Neural progenitor cell (in vitro differentiated cells): ENCODE results near the gene CARD16. TPM values are rescaled to one million over a fixed set of nuclear protein-coding genes. Genes with fewer than 3 reads are reported as not detected.

Source experiments
- DNase-seq: peaks from one replicate; pipeline ENCODE4 v3.0.0-alpha.2; 2016; ENCODE audit warnings: low spot score
- H2AFZ ChIP-seq: fragments of 200-600 bp; sonication (generic); replicated peaks from 2 replicates; pipeline ENCODE4 v1.6.1; 2016; ENCODE audit warnings: antibody characterized with exemption
- H3F3A ChIP-seq: fragments of 200-600 bp; sonication (generic); 2 replicates; pipeline ENCODE4 v1.6.1; 2016; ENCODE audit warnings: antibody characterized with exemption, low read depth
- H3K27ac ChIP-seq: fragments of 200-600 bp; sonication (generic); 2 replicates; pipeline ENCODE4 v1.5.1; 2016; ENCODE audit warnings: mild to moderate bottlenecking
- H3K27me3 ChIP-seq: fragments of 200-600 bp; sonication (generic); 2 replicates; pipeline ENCODE4 v1.6.1; 2016; ENCODE audit warnings: mild to moderate bottlenecking, moderate library complexity
- H3K36me3 ChIP-seq: fragments of 200-600 bp; sonication (generic); 2 replicates; pipeline ENCODE4 v1.5.1; 2016
- H3K4me1 ChIP-seq: fragments of 200-600 bp; sonication (generic); 2 replicates; pipeline ENCODE4 v1.6.1; 2016; ENCODE audit warnings: mixed run types
- H3K4me2 ChIP-seq: fragments of 200-600 bp; sonication (generic); 2 replicates; pipeline ENCODE4 v1.6.1; 2016
- H3K4me3 ChIP-seq: fragments of 200-600 bp; sonication (generic); 2 replicates; pipeline ENCODE4 v1.5.1; 2016
- H3K79me2 ChIP-seq: fragments of 200-600 bp; sonication (generic); 2 replicates; pipeline ENCODE4 v1.6.1; 2016; ENCODE audit warnings: low read depth
- H3K9ac ChIP-seq: fragments of 200-600 bp; sonication (generic); 2 replicates; pipeline ENCODE4 v1.6.1; 2016
- H3K9me3 ChIP-seq: fragments of 200-600 bp; sonication (generic); 2 replicates; pipeline ENCODE4 v1.5.1; 2016; ENCODE audit warnings: low read depth
- H4K20me1 ChIP-seq: fragments of 200-600 bp; sonication (generic); 2 replicates; pipeline ENCODE4 v1.6.1; 2016; ENCODE audit warnings: low read depth
- H3K27ac Mint-ChIP-seq: 3 replicates; pipeline ENCODE4 v1.8.0; 2021; ENCODE audit warnings: mixed read lengths
- H3K27me3 Mint-ChIP-seq: 2 replicates; pipeline ENCODE4 v1.8.0; 2022; ENCODE audit warnings: low read depth, mild to moderate bottlenecking, inconsistent platforms, moderate library complexity, mixed read lengths; ENCODE audit not compliant: insufficient read depth
- H3K36me3 Mint-ChIP-seq: 3 replicates; pipeline ENCODE4 v1.8.0; 2021; ENCODE audit warnings: mixed read lengths
- H3K4me1 Mint-ChIP-seq: 3 replicates; pipeline ENCODE4 v1.8.0; 2021; ENCODE audit warnings: mixed read lengths
- H3K4me3 Mint-ChIP-seq: 3 replicates; pipeline ENCODE4 v1.8.0; 2021; ENCODE audit warnings: mild to moderate bottlenecking, moderate library complexity, mixed read lengths
- H3K9me3 Mint-ChIP-seq: 3 replicates; pipeline ENCODE4 v1.8.0; 2020; ENCODE audit warnings: mixed read lengths
- EZH2 ChIP-seq: fragments of 200-600 bp; sonication (generic); IDR thresholded peaks from 2 replicates; pipeline ENCODE4 v1.6.1; 2017; ENCODE audit warnings: antibody characterized with exemption, mild to moderate bottlenecking, moderate library complexity
- EZH2phosphoT487 ChIP-seq: fragments of 200-600 bp; sonication (generic); IDR thresholded peaks from 2 replicates; pipeline ENCODE4 v1.6.1; 2017; ENCODE audit warnings: antibody characterized with exemption
- total RNA-seq: library from RNA; depleted of rRNA; stranded (reverse); fragments of >200 nt; gene quantifications from 2 replicates; pipeline ENCODE4 v1.2.3, GENCODE V29; 2015; ENCODE audit warnings: low replicate concordance
- TF ChIP-seq, protein P1 (sequence below): fragments of 200-600 bp; sonication (generic); IDR thresholded peaks from 2 replicates; pipeline ENCODE4 v1.5.1; 2017; ENCODE audit warnings: antibody characterized with exemption, mild to moderate bottlenecking

Gene CARD16
- total RNA-seq, 1 donor from 2014 or later = not detected

DNA sequence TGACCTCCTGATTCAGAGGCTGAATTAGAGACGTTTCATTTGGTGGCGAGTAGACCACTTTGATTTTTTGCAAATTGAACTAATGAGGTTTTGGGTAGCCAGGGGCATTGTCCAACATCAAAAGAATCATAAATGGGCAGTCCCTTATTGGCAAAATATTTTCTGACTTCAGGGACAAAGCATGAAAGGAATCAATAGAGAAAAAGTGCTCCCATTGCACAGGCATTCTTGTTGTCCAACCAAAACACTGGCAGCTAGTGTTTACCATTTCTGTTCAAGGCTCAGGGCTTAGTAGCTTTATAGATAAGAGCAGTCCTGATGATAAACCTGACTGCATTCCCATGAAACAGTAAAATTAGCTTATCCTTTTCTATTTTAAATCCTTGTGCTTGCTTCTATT lies 6.4 kb upstream of the CARD16 start:
- H3K4me3 ChIP-seq = no peak overlapping the region
- no peaks in the 10 kb centered on the region for H3K27me3 ChIP-seq
- H3K27ac ChIP-seq = no peak overlapping the region
- peaks cover 1% of the 10 kb centered on the region for H3F3A ChIP-seq
- no peak overlapping the region for H2AFZ ChIP-seq
- no peak overlapping the region for H3K27ac Mint-ChIP-seq
- no peak overlapping the region for H3K9ac ChIP-seq
- no peaks in the 10 kb centered on the region for H3K9me3 Mint-ChIP-seq
- H3K4me1 ChIP-seq = peaks cover 3% of the 10 kb centered on the region
- no peaks in the 10 kb centered on the region for H3K9me3 ChIP-seq
- no peaks in the 10 kb centered on the region for H3K4me1 Mint-ChIP-seq
- H4K20me1 ChIP-seq = no peaks in the 10 kb centered on the region
- H3K4me2 ChIP-seq = no peak overlapping the region
- H3K4me3 Mint-ChIP-seq = no peak overlapping the region
- H3K36me3 Mint-ChIP-seq = no peaks in the 10 kb centered on the region
- TF ChIP-seq EZH2phosphoT487 (no peak), EZH2 (no peak)
- TF ChIP-seq, protein P1, sequence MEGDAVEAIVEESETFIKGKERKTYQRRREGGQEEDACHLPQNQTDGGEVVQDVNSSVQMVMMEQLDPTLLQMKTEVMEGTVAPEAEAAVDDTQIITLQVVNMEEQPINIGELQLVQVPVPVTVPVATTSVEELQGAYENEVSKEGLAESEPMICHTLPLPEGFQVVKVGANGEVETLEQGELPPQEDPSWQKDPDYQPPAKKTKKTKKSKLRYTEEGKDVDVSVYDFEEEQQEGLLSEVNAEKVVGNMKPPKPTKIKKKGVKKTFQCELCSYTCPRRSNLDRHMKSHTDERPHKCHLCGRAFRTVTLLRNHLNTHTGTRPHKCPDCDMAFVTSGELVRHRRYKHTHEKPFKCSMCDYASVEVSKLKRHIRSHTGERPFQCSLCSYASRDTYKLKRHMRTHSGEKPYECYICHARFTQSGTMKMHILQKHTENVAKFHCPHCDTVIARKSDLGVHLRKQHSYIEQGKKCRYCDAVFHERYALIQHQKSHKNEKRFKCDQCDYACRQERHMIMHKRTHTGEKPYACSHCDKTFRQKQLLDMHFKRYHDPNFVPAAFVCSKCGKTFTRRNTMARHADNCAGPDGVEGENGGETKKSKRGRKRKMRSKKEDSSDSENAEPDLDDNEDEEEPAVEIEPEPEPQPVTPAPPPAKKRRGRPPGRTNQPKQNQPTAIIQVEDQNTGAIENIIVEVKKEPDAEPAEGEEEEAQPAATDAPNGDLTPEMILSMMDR = no peak
- no peak for DNase-seq
- H3K36me3 ChIP-seq = no peaks in the 10 kb centered on the region
- no peaks in the 10 kb centered on the region for H3K27me3 Mint-ChIP-seq
- H3K79me2 ChIP-seq = no peaks in the 10 kb centered on the region

DNA sequence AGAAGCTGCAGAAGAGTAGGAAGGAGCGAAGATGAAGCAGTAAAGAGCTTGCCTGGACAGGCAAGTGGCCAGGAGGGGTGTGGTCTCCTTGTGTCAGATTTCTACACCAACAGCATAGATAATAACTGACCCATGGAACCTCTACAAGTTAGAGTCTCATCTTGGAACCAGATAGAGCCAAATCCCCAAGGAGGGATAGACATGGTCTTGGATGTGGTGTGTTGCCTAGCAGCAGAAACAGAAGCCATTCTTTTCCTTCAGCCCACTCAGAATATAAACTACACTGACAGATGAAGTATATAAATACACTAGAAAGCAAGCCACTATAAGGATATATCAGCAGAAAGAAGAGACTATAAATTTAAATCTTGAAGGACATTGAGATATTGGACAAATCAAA lies 4.3 kb upstream of the CARD16 start:
- Histone ChIP-seq H3K36me3 (no peaks in the 10 kb centered on the region), H3K4me2 (no peak overlapping the region), H3K27ac (no peak overlapping the region), H4K20me1 (no peaks in the 10 kb centered on the region), H3K9ac (no peak overlapping the region), H3K27me3 (no peaks in the 10 kb centered on the region), H2AFZ (no peak overlapping the region), H3K9me3 (no peaks in the 10 kb centered on the region), H3K4me3 (no peak overlapping the region), H3F3A (no peaks in the 10 kb centered on the region), H3K79me2 (no peaks in the 10 kb centered on the region), H3K4me1 (no peaks in the 10 kb centered on the region)
- Mint-ChIP-seq H3K4me1 (no peaks in the 10 kb centered on the region), H3K4me3 (no peak overlapping the region), H3K27ac (no peak overlapping the region), H3K36me3 (no peaks in the 10 kb centered on the region), H3K27me3 (no peaks in the 10 kb centered on the region), H3K9me3 (no peaks in the 10 kb centered on the region)
- TF ChIP-seq, protein P1 = no peak
- no peak for TF ChIP-seq EZH2
- no peak for TF ChIP-seq EZH2phosphoT487
- no peak for DNase-seq

DNA sequence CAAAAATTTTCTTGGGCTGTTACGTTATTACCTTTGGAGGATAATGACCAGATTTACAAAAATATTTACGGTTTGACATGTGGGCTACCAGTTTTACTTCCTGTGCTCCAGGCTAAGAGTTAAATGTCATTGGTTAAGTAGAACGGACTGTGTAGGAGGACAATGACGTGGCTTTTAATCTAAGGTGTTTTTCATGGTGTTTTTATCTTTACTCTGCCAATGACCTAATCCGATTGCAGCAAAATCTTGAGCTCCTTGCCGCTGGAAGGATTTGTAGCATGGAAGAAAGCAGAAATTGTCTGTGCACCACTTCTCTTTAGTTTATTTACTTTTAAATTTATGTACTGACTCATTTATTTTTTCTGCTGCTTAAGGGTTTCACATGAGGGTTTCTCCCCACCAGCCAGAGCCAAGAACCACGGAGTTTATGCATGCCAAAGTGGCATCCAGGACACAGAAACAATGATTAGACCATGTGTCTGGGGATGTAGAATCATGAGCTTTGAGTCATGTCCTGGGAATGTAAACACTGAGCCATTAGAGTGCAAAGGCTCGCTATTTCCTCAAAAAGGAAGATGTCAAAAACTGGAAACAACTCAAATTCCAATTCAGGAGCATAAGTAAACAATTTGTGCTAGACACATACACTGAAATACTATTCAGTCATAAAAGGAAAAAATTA lies 1.9 kb upstream of the CARD16 start:
- Histone ChIP-seq H4K20me1 (no peaks in the 10 kb centered on the region), H2AFZ (no peak overlapping the region), H3K27me3 (no peaks in the 10 kb centered on the region), H3K4me3 (no peak overlapping the region), H3K36me3 (no peaks in the 10 kb centered on the region), H3F3A (no peaks in the 10 kb centered on the region), H3K9me3 (no peaks in the 10 kb centered on the region), H3K9ac (no peak overlapping the region), H3K4me2 (no peak overlapping the region), H3K79me2 (no peaks in the 10 kb centered on the region), H3K27ac (no peak overlapping the region), H3K4me1 (no peaks in the 10 kb centered on the region)
- Mint-ChIP-seq H3K36me3 (no peaks in the 10 kb centered on the region), H3K4me3 (no peak overlapping the region), H3K4me1 (no peaks in the 10 kb centered on the region), H3K9me3 (no peaks in the 10 kb centered on the region), H3K27me3 (no peaks in the 10 kb centered on the region), H3K27ac (no peak overlapping the region)
- DNase-seq = no peak
- TF ChIP-seq, protein P1 = no peak
- no peak for TF ChIP-seq EZH2
